Osteocyte (in vitro differentiated cells): ENCODE measurements around the gene C10orf71. TPM values are rescaled to one million over a fixed set of nuclear protein-coding genes. Genes with fewer than 3 reads are reported as not detected.

Experiments used
- DNase-seq: peaks from one replicate; pipeline ENCODE4 v3.0.0; 2021; ENCODE audit warnings: mixed read lengths; ENCODE audit not compliant: unreplicated experiment; ENCODE audit errors: extremely low spot score
- H3K27ac Mint-ChIP-seq: one replicate; pipeline ENCODE4 v1.8.0; 2021; ENCODE audit warnings: mild to moderate bottlenecking, mixed read lengths; ENCODE audit not compliant: unreplicated experiment
- H3K27me3 Mint-ChIP-seq: one replicate; pipeline ENCODE4 v1.8.0; 2021; ENCODE audit warnings: mixed read lengths; ENCODE audit not compliant: unreplicated experiment
- H3K36me3 Mint-ChIP-seq: one replicate; pipeline ENCODE4 v1.8.0; 2021; ENCODE audit warnings: mixed read lengths; ENCODE audit not compliant: unreplicated experiment
- H3K4me1 Mint-ChIP-seq: one replicate; pipeline ENCODE4 v1.8.0; 2021; ENCODE audit warnings: mixed read lengths; ENCODE audit not compliant: unreplicated experiment
- H3K4me3 Mint-ChIP-seq: one replicate; pipeline ENCODE4 v1.8.0; 2021; ENCODE audit warnings: mild to moderate bottlenecking, moderate library complexity, mixed read lengths; ENCODE audit not compliant: unreplicated experiment
- H3K9me3 Mint-ChIP-seq: one replicate; pipeline ENCODE4 v1.8.0; 2021; ENCODE audit warnings: mixed read lengths; ENCODE audit not compliant: unreplicated experiment
- CTCF ChIP-seq: fragments of 200-600 bp; sonication (generic); IDR thresholded peaks from 2 replicates; pipeline ENCODE4 v1.5.0; 2021; ENCODE audit warnings: antibody characterized with exemption, mild to moderate bottlenecking, moderate library complexity
- total RNA-seq: library from RNA; stranded (reverse); gene quantifications from 2 replicates; pipeline ENCODE4 v1.2.1, GENCODE V29; 2021

The C10orf71 gene
- total RNA-seq, 1 donor from 2014 or later: not detected

GRCh38 chr10:49308881-49309280, 9.9 kb downstream of the C10orf71 start:
- H3K4me1 Mint-ChIP-seq: no peaks in the 10 kb centered on the region
- no peaks in the 10 kb centered on the region for H3K9me3 Mint-ChIP-seq
- DNase-seq: no peak
- H3K27ac Mint-ChIP-seq: no peak overlapping the region
- H3K27me3 Mint-ChIP-seq: peaks cover 14% of the 10 kb centered on the region
- H3K36me3 Mint-ChIP-seq: no peaks in the 10 kb centered on the region
- H3K4me3 Mint-ChIP-seq: no peak overlapping the region
- TF ChIP-seq CTCF: no peak

GRCh38 chr10:49309691-49310411, 10.9 kb downstream of the C10orf71 start:
- Mint-ChIP-seq H3K4me3 (no peak overlapping the region), H3K9me3 (no peaks in the 10 kb centered on the region), H3K36me3 (no peaks in the 10 kb centered on the region), H3K4me1 (no peaks in the 10 kb centered on the region), H3K27me3 (peaks cover 14% of the 10 kb centered on the region), H3K27ac (no peak overlapping the region)
- no peak for DNase-seq
- no peak for TF ChIP-seq CTCF

DNA sequence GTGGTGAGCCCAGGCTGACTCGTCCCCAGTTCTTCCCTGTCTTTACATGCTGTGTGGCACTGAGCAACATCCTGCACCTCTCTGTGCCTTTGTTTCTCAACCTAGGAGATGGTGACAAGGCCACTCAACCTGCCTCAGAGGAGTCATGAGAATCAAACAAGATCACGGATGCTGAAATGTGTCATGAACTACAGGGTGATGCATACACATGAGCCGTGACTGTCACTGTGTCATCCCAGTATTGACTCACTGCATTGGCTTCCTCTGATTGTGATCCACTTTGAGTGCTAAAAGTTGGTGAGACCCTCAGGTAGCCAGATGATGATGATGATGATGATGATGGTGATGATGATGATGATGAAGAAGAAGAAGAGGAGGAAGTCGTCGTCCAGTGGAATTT, 11.5 kb downstream of the C10orf71 start:
- no peak for TF ChIP-seq CTCF
- no peak overlapping the region for H3K4me3 Mint-ChIP-seq
- no peak overlapping the region for H3K27ac Mint-ChIP-seq
- H3K36me3 Mint-ChIP-seq: no peaks in the 10 kb centered on the region
- DNase-seq: no peak
- peaks cover 14% of the 10 kb centered on the region for H3K27me3 Mint-ChIP-seq
- no peaks in the 10 kb centered on the region for H3K9me3 Mint-ChIP-seq
- no peaks in the 10 kb centered on the region for H3K4me1 Mint-ChIP-seq

GRCh38 chr10:49310901-49311554, 12.1 kb downstream of the C10orf71 start:
- H3K4me1 Mint-ChIP-seq: no peaks in the 10 kb centered on the region
- peaks cover 14% of the 10 kb centered on the region for H3K27me3 Mint-ChIP-seq
- no peak for DNase-seq
- no peaks in the 10 kb centered on the region for H3K36me3 Mint-ChIP-seq
- no peak overlapping the region for H3K27ac Mint-ChIP-seq
- no peak for TF ChIP-seq CTCF
- H3K4me3 Mint-ChIP-seq: no peak overlapping the region
- no peaks in the 10 kb centered on the region for H3K9me3 Mint-ChIP-seq

- H3K9me3 Mint-ChIP-seq: no peaks in the 10 kb centered on the region
- no peak for DNase-seq
- H3K27me3 Mint-ChIP-seq: peaks cover 14% of the 10 kb centered on the region
- no peak overlapping the region for H3K4me3 Mint-ChIP-seq
- H3K4me1 Mint-ChIP-seq: no peaks in the 10 kb centered on the region
- H3K36me3 Mint-ChIP-seq: no peaks in the 10 kb centered on the region
- TF ChIP-seq CTCF: no peak
- H3K27ac Mint-ChIP-seq: no peak overlapping the region
Measured at GRCh38 chr10:49311555-49312236, 12.7 kb downstream of the C10orf71 start.
